Astrocyte (in vitro differentiated cells and primary cell): Measurements from ENCODE around the gene WDPCP. TPM values are rescaled to one million over a fixed set of nuclear protein-coding genes. Genes with fewer than 3 reads are reported as not detected.
"Not testable (repeated sequence)": the region's sequence is repeated elsewhere in the genome, so short reads cannot be mapped to it uniquely, and the experiment has no call there.

ENCODE experiments used
- DNase-seq: peaks from one replicate; pipeline ENCODE4 v3.0.0-alpha.2; 2010; ENCODE audit warnings: low read depth
- FAIRE-seq: peaks from 2 replicates; lab custom pipeline; 2011; peaks lifted over from hg19 to GRCh38; lab: Jason Lieb, UNC
- H2AFZ ChIP-seq: 2 replicates; pipeline ENCODE4 v1.6.0; 2012; ENCODE audit warnings: low read depth, low read length, inconsistent platforms
- H3K27ac ChIP-seq: 2 replicates; pipeline ENCODE4 v1.5.1; 2011; ENCODE audit warnings: low read depth, low read length, inconsistent platforms
- H3K27me3 ChIP-seq: 2 replicates; pipeline ENCODE4 v1.6.0; 2011; ENCODE audit warnings: low read length, inconsistent platforms; ENCODE audit not compliant: insufficient read depth
- H3K36me3 ChIP-seq: 2 replicates; pipeline ENCODE4 v1.5.1; 2011; ENCODE audit warnings: low read length, inconsistent platforms; ENCODE audit not compliant: insufficient read depth
- H3K4me1 ChIP-seq: 2 replicates; pipeline ENCODE4 v1.5.1; 2011; ENCODE audit warnings: low read length, inconsistent platforms; ENCODE audit not compliant: insufficient read depth
- H3K4me2 ChIP-seq: 2 replicates; pipeline ENCODE4 v1.6.0; 2012; ENCODE audit warnings: low read length, inconsistent platforms
- H3K4me3 ChIP-seq: 2 replicates; pipeline ENCODE4 v1.5.1; 2011; ENCODE audit warnings: low read depth, mild to moderate bottlenecking, low read length, inconsistent platforms; ENCODE audit not compliant: insufficient read depth
- H3K79me2 ChIP-seq: 2 replicates; pipeline ENCODE4 v1.6.0; 2012; ENCODE audit warnings: mild to moderate bottlenecking, low read length, inconsistent platforms; ENCODE audit not compliant: insufficient read depth
- H3K9ac ChIP-seq: 2 replicates; pipeline ENCODE4 v1.6.0; 2012; ENCODE audit warnings: mild to moderate bottlenecking, low read length, inconsistent platforms
- H3K9me3 ChIP-seq: 2 replicates; pipeline ENCODE4 v1.5.1; 2012; ENCODE audit warnings: low read depth, mild to moderate bottlenecking, low read length, inconsistent platforms; ENCODE audit not compliant: insufficient read depth
- H4K20me1 ChIP-seq: 2 replicates; pipeline ENCODE4 v1.6.0; 2012; ENCODE audit warnings: low read length, inconsistent platforms; ENCODE audit not compliant: insufficient read depth
- H3K27ac Mint-ChIP-seq: one replicate; pipeline ENCODE4 v1.8.0; 2021; ENCODE audit warnings: mild to moderate bottlenecking, mixed read lengths; ENCODE audit not compliant: unreplicated experiment
- H3K27me3 Mint-ChIP-seq: one replicate; pipeline ENCODE4 v1.8.0; 2021; ENCODE audit warnings: low read depth, mixed read lengths; ENCODE audit not compliant: unreplicated experiment
- H3K36me3 Mint-ChIP-seq: one replicate; pipeline ENCODE4 v1.8.0; 2021; ENCODE audit warnings: low read depth, mixed read lengths; ENCODE audit not compliant: unreplicated experiment
- H3K4me1 Mint-ChIP-seq: one replicate; pipeline ENCODE4 v1.8.0; 2021; ENCODE audit warnings: low read depth, mixed read lengths; ENCODE audit not compliant: unreplicated experiment
- H3K4me3 Mint-ChIP-seq: one replicate; pipeline ENCODE4 v1.8.0; 2021; ENCODE audit warnings: mild to moderate bottlenecking, moderate library complexity, mixed read lengths; ENCODE audit not compliant: unreplicated experiment
- H3K9me3 Mint-ChIP-seq: one replicate; pipeline ENCODE4 v1.8.0; 2021; ENCODE audit warnings: mild to moderate bottlenecking, mixed read lengths; ENCODE audit not compliant: unreplicated experiment
- CTCF ChIP-seq: IDR thresholded peaks from 2 replicates; pipeline ENCODE4 v1.5.1; 2011; ENCODE audit warnings: low read depth, mild to moderate bottlenecking, inconsistent platforms, low read length, moderate library complexity; ENCODE audit not compliant: insufficient read depth
- EZH2 ChIP-seq: IDR thresholded peaks from 2 replicates; pipeline ENCODE4 v1.6.1; 2012; ENCODE audit warnings: mild to moderate bottlenecking, low read length, inconsistent platforms; ENCODE audit not compliant: insufficient read depth
- total RNA-seq: library from RNA; stranded (reverse); gene quantifications from 2 replicates; pipeline ENCODE4 v1.2.1, GENCODE V29; 2021

The WDPCP gene
- total RNA-seq, 1 donor from 2014 or later: 15.1 TPM

GRCh38 chr2:63086687-63087086 is 501.6 kb downstream of the WDPCP start:
- no peaks in the 10 kb centered on the region for H3K79me2 ChIP-seq
- H3K4me3 ChIP-seq: no peak overlapping the region
- H3K9ac ChIP-seq: no peak overlapping the region
- TF ChIP-seq EZH2 (no peak), CTCF (no peak)
- no peaks in the 10 kb centered on the region for H3K27me3 Mint-ChIP-seq
- no peak for FAIRE-seq
- no peak overlapping the region for H3K4me3 Mint-ChIP-seq
- H4K20me1 ChIP-seq: no peaks in the 10 kb centered on the region
- no peaks in the 10 kb centered on the region for H3K27me3 ChIP-seq
- H3K9me3 Mint-ChIP-seq: peaks cover 4% of the 10 kb centered on the region
- no peaks in the 10 kb centered on the region for H3K9me3 ChIP-seq
- H3K36me3 Mint-ChIP-seq: no peaks in the 10 kb centered on the region
- H3K4me1 Mint-ChIP-seq: no peaks in the 10 kb centered on the region
- H3K36me3 ChIP-seq: no peaks in the 10 kb centered on the region
- no peak overlapping the region for H3K4me2 ChIP-seq
- H3K27ac ChIP-seq: no peak overlapping the region
- no peak overlapping the region for H2AFZ ChIP-seq
- no peak overlapping the region for H3K27ac Mint-ChIP-seq
- H3K4me1 ChIP-seq: no peaks in the 10 kb centered on the region
- DNase-seq: no peak

GRCh38 chr2:63081404-63081803 is 506.9 kb downstream of the WDPCP start:
- TF ChIP-seq EZH2 (no peak), CTCF (no peak)
- no peak overlapping the region for H2AFZ ChIP-seq
- H3K4me3 ChIP-seq: no peak overlapping the region
- no peaks in the 10 kb centered on the region for H3K4me1 ChIP-seq
- no peaks in the 10 kb centered on the region for H3K27me3 Mint-ChIP-seq
- no peaks in the 10 kb centered on the region for H4K20me1 ChIP-seq
- H3K9me3 ChIP-seq: no peaks in the 10 kb centered on the region
- H3K4me3 Mint-ChIP-seq: no peak overlapping the region
- no peaks in the 10 kb centered on the region for H3K27me3 ChIP-seq
- no peak for FAIRE-seq
- no peak overlapping the region for H3K4me2 ChIP-seq
- H3K9me3 Mint-ChIP-seq: no peaks in the 10 kb centered on the region
- H3K36me3 Mint-ChIP-seq: no peaks in the 10 kb centered on the region
- no peak overlapping the region for H3K27ac ChIP-seq
- no peak overlapping the region for H3K27ac Mint-ChIP-seq
- H3K79me2 ChIP-seq: no peaks in the 10 kb centered on the region
- H3K36me3 ChIP-seq: no peaks in the 10 kb centered on the region
- no peak overlapping the region for H3K9ac ChIP-seq
- DNase-seq: no peak
- no peaks in the 10 kb centered on the region for H3K4me1 Mint-ChIP-seq

GRCh38 chr2:63078852-63079606 is 509.2 kb downstream of the WDPCP start:
- no peaks in the 10 kb centered on the region for H3K9me3 Mint-ChIP-seq
- no peaks in the 10 kb centered on the region for H3K36me3 ChIP-seq
- H3K4me1 ChIP-seq: no peaks in the 10 kb centered on the region
- H3K27ac ChIP-seq: no peak overlapping the region
- no peaks in the 10 kb centered on the region for H3K36me3 Mint-ChIP-seq
- no peak overlapping the region for H3K9ac ChIP-seq
- H2AFZ ChIP-seq: no peak overlapping the region
- DNase-seq: no peak
- H3K4me3 Mint-ChIP-seq: no peak overlapping the region
- no peaks in the 10 kb centered on the region for H3K27me3 ChIP-seq
- no peak for TF ChIP-seq EZH2
- no peak for TF ChIP-seq CTCF
- H3K9me3 ChIP-seq: no peaks in the 10 kb centered on the region
- no peak for FAIRE-seq
- no peak overlapping the region for H3K4me2 ChIP-seq
- H3K27ac Mint-ChIP-seq: no peak overlapping the region
- H3K4me1 Mint-ChIP-seq: no peaks in the 10 kb centered on the region
- no peaks in the 10 kb centered on the region for H3K79me2 ChIP-seq
- no peak overlapping the region for H3K4me3 ChIP-seq
- no peaks in the 10 kb centered on the region for H3K27me3 Mint-ChIP-seq
- H4K20me1 ChIP-seq: no peaks in the 10 kb centered on the region

- not testable (repeated sequence) for H4K20me1 ChIP-seq, H3K36me3 Mint-ChIP-seq, DNase-seq, FAIRE-seq, H3K4me2 ChIP-seq, H3K36me3 ChIP-seq, H3K9me3 Mint-ChIP-seq, H3K4me3 ChIP-seq, H3K27me3 Mint-ChIP-seq, H3K9ac ChIP-seq, H3K4me1 ChIP-seq, H2AFZ ChIP-seq, H3K4me1 Mint-ChIP-seq, H3K27me3 ChIP-seq, H3K27ac ChIP-seq, H3K27ac Mint-ChIP-seq, H3K79me2 ChIP-seq, H3K4me3 Mint-ChIP-seq, H3K9me3 ChIP-seq
Measured at GRCh38 chr2:63074399-63074798, 513.9 kb downstream of the WDPCP start.
